Mucosa of rectum (tissue), 2 donors: Measurements from ENCODE around the gene ZNF99.
"Not testable (repeated sequence)": the region's sequence is repeated elsewhere in the genome, so short reads cannot be mapped to it uniquely, and the experiment has no call there.

Experiments used
- H3K27ac ChIP-seq, 2 donors: one replicate each; pipeline ENCODE4 v1.7.0; 2013; ENCODE audit warnings: inconsistent platforms in 2 of 2, low read depth in 2 of 2, low read length in 2 of 2
- H3K27me3 ChIP-seq, 2 donors: one replicate each; pipeline ENCODE4 v1.7.0; 2013; ENCODE audit warnings: low read length in 2 of 2; ENCODE audit not compliant: control insufficient read depth in 2 of 2, insufficient read depth in 2 of 2
- H3K36me3 ChIP-seq, 2 donors: one replicate each; pipeline ENCODE4 v1.7.0; 2013; ENCODE audit warnings: low read length in 2 of 2; ENCODE audit not compliant: control insufficient read depth in 2 of 2, insufficient read depth in 2 of 2
- H3K4me1 ChIP-seq, 2 donors: one replicate each; pipeline ENCODE4 v1.7.0; 2013; ENCODE audit warnings: low read length in 2 of 2, mild to moderate bottlenecking in 1 of 2; ENCODE audit not compliant: control insufficient read depth in 2 of 2, insufficient read depth in 2 of 2
- H3K4me3 ChIP-seq, 2 donors: one replicate each; pipeline ENCODE4 v1.7.0; 2013; ENCODE audit warnings: low read length in 2 of 2
- H3K9ac ChIP-seq, 2 donors: one replicate each; pipeline ENCODE4 v1.7.0; 2013; ENCODE audit warnings: low read length in 2 of 2, low read depth in 1 of 2, mild to moderate bottlenecking in 1 of 2
- H3K9me3 ChIP-seq, 2 donors: one replicate each; pipeline ENCODE4 v1.7.0; 2013; ENCODE audit warnings: low read length in 2 of 2; ENCODE audit not compliant: control insufficient read depth in 2 of 2
- donor health status: healthy.
- donor health status: Normal muscosa, but diverticular disease.

Gene ZNF99

GRCh38 chr19:22783651-22784410, at the start of gene ZNF99:
Gene ZNF99 (minus strand): TSS chr19:22784151. CDS start chr19:22784016, 135 bp downstream.
- Histone ChIP-seq H3K4me3 (peak within 1 kb of the TSS; percentile 35 to 41), H3K27me3 (no peaks in the 10 kb centered on the region), H3K9me3 (no peaks in the 10 kb centered on the region), H3K36me3 (no peaks in the 10 kb centered on the region), H3K27ac (no peak within 1 kb of the TSS), H3K9ac (no peak within 1 kb of the TSS), H3K4me1 (no peaks in the 10 kb centered on the region)

GRCh38 chr19:22832031-22832762, 48.2 kb upstream of the ZNF99 start, which contains the start of gene ZNF723:
Gene ZNF723 (plus strand): TSS chr19:22832291. CDS start chr19:22832380, 89 bp downstream.
- Histone ChIP-seq H3K36me3 (no peaks in the 10 kb centered on the region), H3K27ac (no peak within 1 kb of the TSS), H3K27me3 (no peaks in the 10 kb centered on the region), H3K9ac (no peak within 1 kb of the TSS), H3K4me3 (no peak within 1 kb of the TSS), H3K4me1 (no peaks in the 10 kb centered on the region), H3K9me3 (peaks cover 0 to 5% of the 10 kb centered on the region in 2 donors)

- peaks cover 0 to 2% of the 10 kb centered on the region in 2 donors for H3K9me3 ChIP-seq
- H3K9ac ChIP-seq: no peak overlapping the region
Observed at GRCh38 chr19:22831211-22831610, 47.3 kb upstream of the ZNF99 start.

GRCh38 chr19:22814124-22814523, 30.2 kb upstream of the ZNF99 start:
- Histone ChIP-seq H3K9me3 (peaks cover 8 to 23% of the 10 kb centered on the region in 2 donors), H3K4me1 (no peaks in the 10 kb centered on the region), H3K4me3 (no peak overlapping the region), H3K36me3 (no peaks in the 10 kb centered on the region), H3K27ac (no peak overlapping the region), H3K9ac (no peak overlapping the region), H3K27me3 (no peaks in the 10 kb centered on the region)

More at GRCh38 chr19:22831211-22831610, 47.3 kb upstream of the ZNF99 start:
- Histone ChIP-seq H3K27me3 (no peaks in the 10 kb centered on the region), H3K4me3 (no peak overlapping the region), H3K4me1 (no peaks in the 10 kb centered on the region), H3K27ac (no peak overlapping the region), H3K36me3 (no peaks in the 10 kb centered on the region)

GRCh38 chr19:22807061-22807835, 23.3 kb upstream of the ZNF99 start:
- Histone ChIP-seq H3K27me3 (no peaks in the 10 kb centered on the region), H3K9ac (no peak overlapping the region), H3K27ac (no peak overlapping the region), H3K4me1 (no peaks in the 10 kb centered on the region), H3K36me3 (no peaks in the 10 kb centered on the region), H3K4me3 (no peak overlapping the region), H3K9me3 (peaks cover 2 to 8% of the 10 kb centered on the region in 2 donors)

- Histone ChIP-seq H3K36me3 (no peaks in the 10 kb centered on the region), H3K4me3 (no peak overlapping the region), H3K27ac (no peak overlapping the region), H3K27me3 (no peaks in the 10 kb centered on the region), H3K4me1 (no peaks in the 10 kb centered on the region), H3K9ac (no peak overlapping the region), H3K9me3 (peaks cover 5 to 8% of the 10 kb centered on the region in 2 donors)
Observed at GRCh38 chr19:22806418-22806817, 22.5 kb upstream of the ZNF99 start.

- H3K36me3 ChIP-seq: no peaks in the 10 kb centered on the region
Observed at GRCh38 chr19:22797040-22797439, 13.1 kb upstream of the ZNF99 start.

GRCh38 chr19:22792863-22793262, 8.9 kb upstream of the ZNF99 start:
- not testable (repeated sequence) for H3K27me3 ChIP-seq, H3K9me3 ChIP-seq, H3K36me3 ChIP-seq, H3K9ac ChIP-seq, H3K4me1 ChIP-seq, H3K4me3 ChIP-seq, H3K27ac ChIP-seq

More at GRCh38 chr19:22797040-22797439, 13.1 kb upstream of the ZNF99 start:
- Histone ChIP-seq H3K9me3 (peaks cover 0 to 5% of the 10 kb centered on the region in 2 donors), H3K4me3 (no peak overlapping the region), H3K27me3 (no peaks in the 10 kb centered on the region), H3K9ac (no peak overlapping the region), H3K27ac (no peak overlapping the region), H3K4me1 (no peaks in the 10 kb centered on the region)

GRCh38 chr19:22735911-22736645, 47.9 kb downstream of the ZNF99 start:
- Histone ChIP-seq H3K9me3 (peaks cover 5 to 12% of the 10 kb centered on the region in 2 donors), H3K4me3 (no peak overlapping the region)

More at GRCh38 chr19:22735911-22736645, 47.9 kb downstream of the ZNF99 start:
- Histone ChIP-seq H3K4me1 (no peaks in the 10 kb centered on the region), H3K36me3 (no peaks in the 10 kb centered on the region), H3K27ac (no peak overlapping the region), H3K27me3 (no peaks in the 10 kb centered on the region), H3K9ac (no peak overlapping the region)
